ENCODE results near the gene CCDC88A. TPM values are rescaled to one million over a fixed set of nuclear protein-coding genes. Genes with fewer than 3 reads are reported as not detected.

CCDC88A gene
- total RNA-seq, 1 experiment from 2014 or later: 27.2 TPM

DNA sequence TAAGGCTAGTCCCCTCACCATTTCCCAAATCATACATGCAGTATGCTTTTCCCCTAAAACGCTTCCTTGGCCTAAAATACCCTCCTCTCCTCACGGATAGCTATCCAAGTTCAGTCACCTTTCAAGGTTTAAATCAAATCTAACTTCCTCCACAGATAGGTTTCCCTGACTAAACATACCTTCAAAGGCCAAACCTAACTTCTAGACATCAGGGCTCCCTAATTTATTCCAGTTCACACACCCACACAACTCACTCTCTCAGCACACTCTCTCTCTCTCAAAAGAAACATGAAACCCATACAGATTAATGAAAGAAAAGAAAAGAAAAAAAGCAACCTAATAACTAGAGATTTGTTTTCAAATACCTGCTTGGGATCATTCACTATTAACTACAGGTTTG, 14.5 kb downstream of the CCDC88A start:
- no TSS peak for BruUV-seq (replicated peaks)
- no peak overlapping the region for H3K9ac ChIP-seq (ENCODE audit: low read length)
- no peak for DNase-seq (ENCODE audit: low read depth, low spot score)
- H3K36me3 ChIP-seq (ENCODE audit: control insufficient read depth in 1 of 2, insufficient read depth in 2 of 2, low read length in 2 of 2): no peaks in the 10 kb centered on the region
- H3K79me2 ChIP-seq (ENCODE audit: insufficient read depth, low read length): 0 out of 2 replicates have a peak, but pooled peaks cover 4% of the 10 kb centered on the region
- TF ChIP-seq POLR2A (IDR thresholded peaks at IDR 0.05; ENCODE audit: borderline replicate concordance, extremely low read depth, insufficient read depth, insufficient read length): no peak
- TF ChIP-seq EZH2 (IDR thresholded peaks at IDR 0.05): no peak
- TF ChIP-seq POLR2AphosphoS5 (IDR thresholded peaks at IDR 0.05; ENCODE audit: low read depth, low read length): no peak
- TF ChIP-seq YY1 (IDR thresholded peaks at IDR 0.05; ENCODE audit: extremely low read depth, insufficient replicate concordance, low read depth, low read length): no peak
- TF ChIP-seq SRF (IDR thresholded peaks at IDR 0.05; ENCODE audit: low read depth): no peak
- TF ChIP-seq CEBPB (IDR thresholded peaks at IDR 0.05; ENCODE audit: low read depth): no peak
- no peak for TF ChIP-seq JUND (IDR thresholded peaks at IDR 0.05)
- TF ChIP-seq, protein P1, sequence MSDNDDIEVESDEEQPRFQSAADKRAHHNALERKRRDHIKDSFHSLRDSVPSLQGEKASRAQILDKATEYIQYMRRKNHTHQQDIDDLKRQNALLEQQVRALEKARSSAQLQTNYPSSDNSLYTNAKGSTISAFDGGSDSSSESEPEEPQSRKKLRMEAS (IDR thresholded peaks at IDR 0.05): no peak
- TF ChIP-seq, protein P2, sequence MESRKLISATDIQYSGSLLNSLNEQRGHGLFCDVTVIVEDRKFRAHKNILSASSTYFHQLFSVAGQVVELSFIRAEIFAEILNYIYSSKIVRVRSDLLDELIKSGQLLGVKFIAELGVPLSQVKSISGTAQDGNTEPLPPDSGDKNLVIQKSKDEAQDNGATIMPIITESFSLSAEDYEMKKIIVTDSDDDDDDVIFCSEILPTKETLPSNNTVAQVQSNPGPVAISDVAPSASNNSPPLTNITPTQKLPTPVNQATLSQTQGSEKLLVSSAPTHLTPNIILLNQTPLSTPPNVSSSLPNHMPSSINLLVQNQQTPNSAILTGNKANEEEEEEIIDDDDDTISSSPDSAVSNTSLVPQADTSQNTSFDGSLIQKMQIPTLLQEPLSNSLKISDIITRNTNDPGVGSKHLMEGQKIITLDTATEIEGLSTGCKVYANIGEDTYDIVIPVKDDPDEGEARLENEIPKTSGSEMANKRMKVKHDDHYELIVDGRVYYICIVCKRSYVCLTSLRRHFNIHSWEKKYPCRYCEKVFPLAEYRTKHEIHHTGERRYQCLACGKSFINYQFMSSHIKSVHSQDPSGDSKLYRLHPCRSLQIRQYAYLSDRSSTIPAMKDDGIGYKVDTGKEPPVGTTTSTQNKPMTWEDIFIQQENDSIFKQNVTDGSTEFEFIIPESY (IDR thresholded peaks at IDR 0.05; ENCODE audit: extremely low read depth, insufficient replicate concordance, low read length): no peak
- no peak for TF ChIP-seq ZNF274 (IDR thresholded peaks at IDR 0.05; ENCODE audit: low read depth, low read length)
- no peak for TF ChIP-seq EZH2phosphoT487 (IDR thresholded peaks at IDR 0.05; ENCODE audit: borderline replicate concordance)
- no peak for TF ChIP-seq SIN3A (IDR thresholded peaks at IDR 0.05; ENCODE audit: low read depth)
- TF ChIP-seq FOSL1 (IDR thresholded peaks at IDR 0.05; ENCODE audit: low read depth): no peak
- no peak for TF ChIP-seq REST (IDR thresholded peaks at IDR 0.05; ENCODE audit: low read depth)
- no peak for TF ChIP-seq TCF7L2 (IDR thresholded peaks at IDR 0.05; ENCODE audit: borderline replicate concordance, extremely low read depth, insufficient read depth, insufficient read length)
- no peak for TF ChIP-seq CBX3 (IDR thresholded peaks at IDR 0.05; ENCODE audit: low read depth)
- TF ChIP-seq SP1 (IDR thresholded peaks at IDR 0.05; ENCODE audit: low read depth): no peak
- TF ChIP-seq ELF1 (IDR thresholded peaks at IDR 0.05; ENCODE audit: borderline replicate concordance, low read depth): no peak
- H3K4me2 ChIP-seq (ENCODE audit: low read length): no peak overlapping the region
- POLR2A ChIA-PET: no interaction called here
- ATAC-seq: no peak
- intact Hi-C loops (cut with micrococcal nuclease): no loop called here
- RAD21 ChIA-PET (ENCODE audit: low non-redundant PET in 1 of 2, low total read pairs in 2 of 2, uncharacterized antibody in 2 of 2, unreplicated experiment in 2 of 2): no interaction called here
- H3K9me2 ChIP-seq (ENCODE audit: insufficient read depth): no peaks in the 10 kb centered on the region
- no peak overlapping the region for H3K27ac ChIP-seq (ENCODE audit: low read depth, low read length)
- no peaks in the 10 kb centered on the region for H4K20me1 ChIP-seq (ENCODE audit: insufficient read depth)
- H3K4me3 ChIP-seq (replicated peaks in 1 of 2; ENCODE audit: low read depth in 1 of 2, low read length in 2 of 2): no peak overlapping the region
- no peak overlapping the region for H2AFZ ChIP-seq (ENCODE audit: low read depth, low read length, poor library complexity, severe bottlenecking)
- CTCF ChIA-PET: no interaction called here
- no peaks in the 10 kb centered on the region for H3K4me1 ChIP-seq (ENCODE audit: control insufficient read depth in 1 of 2, insufficient read depth in 2 of 2, low read length in 2 of 2)
- H3K27me3 ChIP-seq (ENCODE audit: insufficient read depth, low read length): no peaks in the 10 kb centered on the region
- no peaks in the 10 kb centered on the region for H3K9me3 ChIP-seq (ENCODE audit: control insufficient read depth in 1 of 2, insufficient read depth in 1 of 2, low read depth in 1 of 2, low read length in 2 of 2)

All from HCT116 (cell line).